Measurements from ENCODE around the gene SLC27A5. TPM values are rescaled to one million over a fixed set of nuclear protein-coding genes. Genes with fewer than 3 reads are reported as not detected.
A peak's percentile ranks its signal among the peaks of the same experiment; 100 is the strongest.

SLC27A5 gene
- total and polyA plus RNA-seq, 2 of the 13 experiments (the other 11 are each of a cell fraction or from before 2014, with no cell fraction given), result 30.3 to 40.2 TPM

- TF ChIP-seq ARHGAP35 (CRISPR knock-in tag; IDR thresholded peaks at IDR 0.05; ENCODE audit: borderline replicate concordance) (no peak; the same call in 1 of the 2 replicates), ZNF343 (CRISPR knock-in tag; IDR thresholded peaks at IDR 0.05) (0 out of 2 replicates have a peak, but pooled peaks have one; percentile 46), EP300 (IDR thresholded peaks at IDR 0.05; ENCODE audit: low read depth in 2 of 2, low read length in 2 of 2) (peak; percentile 15 to 59; a peak in 1 of 4 replicates), EP300 (CRISPR knock-in tag; IDR thresholded peaks at IDR 0.05; ENCODE audit: borderline replicate concordance) (peak; percentile 53; the same call in 1 of the 2 replicates), DR1 (CRISPR knock-in tag; IDR thresholded peaks at IDR 0.05) (peak; percentile 70), MEF2D (CRISPR knock-in tag; IDR thresholded peaks at IDR 0.05) (peak; percentile 70; the same call in 1 of the 2 replicates), YEATS2 (CRISPR knock-in tag; IDR thresholded peaks at IDR 0.05; ENCODE audit: borderline replicate concordance) (peak; percentile 97), HOXA3 (CRISPR knock-in tag; IDR thresholded peaks at IDR 0.05) (peak; percentile 98), NR1H2 (CRISPR knock-in tag; IDR thresholded peaks at IDR 0.05; ENCODE audit: borderline replicate concordance, low read depth) (no peak), MTERF4 (CRISPR knock-in tag; IDR thresholded peaks at IDR 0.05) (no peak), ZBTB39 (CRISPR knock-in tag; IDR thresholded peaks at IDR 0.05) (peak; percentile 89), SALL2 (CRISPR knock-in tag; IDR thresholded peaks at IDR 0.05) (peak; percentile 98), ZNF160 (CRISPR knock-in tag; IDR thresholded peaks at IDR 0.05) (no peak), ZNF777 (CRISPR knock-in tag; IDR thresholded peaks at IDR 0.05) (0 out of 2 replicates have a peak, but pooled peaks have one; percentile 55), MAFF (IDR thresholded peaks at IDR 0.05; ENCODE audit: low read depth, low read length) (no peak), KLF6 (CRISPR knock-in tag; IDR thresholded peaks at IDR 0.05) (no peak), ZNF251 (CRISPR knock-in tag; IDR thresholded peaks at IDR 0.05) (no peak), MYPOP (CRISPR knock-in tag; IDR thresholded peaks at IDR 0.05) (peak; percentile 90), CREM (IDR thresholded peaks at IDR 0.05) (peak; percentile 86), CREM (CRISPR knock-in tag; IDR thresholded peaks at IDR 0.05) (no peak), RAD51 (IDR thresholded peaks at IDR 0.05; ENCODE audit: borderline replicate concordance) (no peak), JUND (CRISPR knock-in tag; IDR thresholded peaks at IDR 0.05) (0 out of 2 replicates have a peak, but pooled peaks have one; percentile 53), MXD3 (CRISPR knock-in tag; IDR thresholded peaks at IDR 0.05) (peak; percentile 89; the same call in 1 of the 2 replicates)
Measured at GRCh38 chr19:58499021-58499927, 12.5 kb downstream of the SLC27A5 start (continued).

Data from HepG2 (cell line).